Urinary bladder (tissue), 4 donors: ENCODE results near the gene UBA3. TPM values are rescaled to one million over a fixed set of nuclear protein-coding genes. Genes with fewer than 3 reads are reported as not detected.
A peak's percentile ranks its signal among the peaks of the same experiment; 100 is the strongest.

Source experiments
- DNase-seq: peaks from one replicate; pipeline ENCODE4 v3.0.0-alpha.2; 2015; ENCODE audit errors: extremely low spot score
- H3K27ac ChIP-seq: one replicate; pipeline ENCODE4 v1.5.1; 2013; ENCODE audit warnings: low read depth, mild to moderate bottlenecking, moderate library complexity
- H3K36me3 ChIP-seq: one replicate; pipeline ENCODE4 v1.6.1; 2013; ENCODE audit warnings: mild to moderate bottlenecking, moderate library complexity; ENCODE audit not compliant: insufficient read depth
- H3K4me1 ChIP-seq: one replicate; pipeline ENCODE4 v1.6.1; 2013; ENCODE audit warnings: mild to moderate bottlenecking, moderate library complexity; ENCODE audit not compliant: insufficient read depth
- H3K4me3 ChIP-seq: one replicate; pipeline ENCODE4 v1.5.1; 2013; ENCODE audit warnings: low read depth, low read length
- WGBS: extraction: QIAGEN DNeasy Blood & Tissue Kit; methylation state at CpG from one replicate; pipeline ENCODE4 v1.1.7; 2013; 5-methylcytosine and 5-hydroxymethylcytosine counted together
- polyA plus RNA-seq: library from polyadenylated mRNA; stranded (reverse); fragments of 200-250 nt; gene quantifications from one replicate; pipeline ENCODE4 v1.2.3, GENCODE V29; 2013
- total RNA-seq: library from RNA; depleted of rRNA; stranded (reverse); fragments of >200 nt; gene quantifications from one replicate; pipeline ENCODE4 v1.2.3, GENCODE V29; 2014
- donor health status: healthy with polysubstance abuse.
- donor health status: healthy.

UBA3 gene
- total and polyA plus RNA-seq, 2 donors = 40.0 to 100 TPM

DNA sequence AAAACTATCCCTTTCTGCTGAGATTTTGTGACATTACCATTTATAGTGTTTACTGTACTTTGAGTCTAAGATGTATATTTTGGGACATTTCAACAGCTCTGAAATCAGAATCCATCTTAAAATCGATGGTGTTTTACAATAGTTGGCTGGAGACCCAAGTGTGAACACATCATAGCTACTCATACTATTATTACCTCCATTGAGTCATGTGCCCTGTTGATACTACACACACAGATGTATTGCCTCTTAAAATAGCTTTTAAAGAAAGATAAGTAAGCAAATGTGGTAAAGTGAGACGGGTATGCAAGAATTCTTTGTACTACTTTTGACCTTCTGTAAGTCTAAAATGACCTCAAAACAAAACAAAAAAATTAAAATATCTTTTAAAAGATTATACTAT is 35.6 kb upstream of the UBA3 start:
- no peak for DNase-seq
- H3K27ac ChIP-seq = no peak overlapping the region
- H3K4me1 ChIP-seq = no peaks in the 10 kb centered on the region
- H3K36me3 ChIP-seq = no peaks in the 10 kb centered on the region
- 41% methylated on average over 2 of the region's 2 CpGs for WGBS
- H3K4me3 ChIP-seq = no peak overlapping the region

DNA sequence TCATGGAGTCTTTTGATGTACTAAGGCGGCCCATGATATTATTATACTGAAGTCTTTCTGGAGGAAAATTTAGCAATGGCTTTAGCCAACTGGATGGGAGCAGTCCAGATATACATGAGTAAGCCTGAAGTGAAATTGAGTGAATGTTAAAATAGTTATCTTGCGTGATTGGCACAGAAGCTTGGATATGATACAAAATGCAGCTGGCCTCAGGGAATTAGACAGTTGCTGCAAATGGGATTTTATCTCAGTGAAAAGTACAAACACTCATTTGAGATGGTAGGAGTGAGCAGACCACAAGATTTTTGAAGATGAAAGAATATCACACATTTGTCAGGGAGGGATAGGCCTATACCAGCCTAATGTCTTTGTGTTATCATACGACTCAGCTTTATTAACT is 33.4 kb upstream of the UBA3 start:
- DNase-seq = no peak
- Histone ChIP-seq H3K27ac (no peak overlapping the region), H3K4me3 (no peak overlapping the region), H3K4me1 (no peaks in the 10 kb centered on the region), H3K36me3 (no peaks in the 10 kb centered on the region)
- WGBS = 76% methylated on average over 3 of the region's 3 CpGs

DNA sequence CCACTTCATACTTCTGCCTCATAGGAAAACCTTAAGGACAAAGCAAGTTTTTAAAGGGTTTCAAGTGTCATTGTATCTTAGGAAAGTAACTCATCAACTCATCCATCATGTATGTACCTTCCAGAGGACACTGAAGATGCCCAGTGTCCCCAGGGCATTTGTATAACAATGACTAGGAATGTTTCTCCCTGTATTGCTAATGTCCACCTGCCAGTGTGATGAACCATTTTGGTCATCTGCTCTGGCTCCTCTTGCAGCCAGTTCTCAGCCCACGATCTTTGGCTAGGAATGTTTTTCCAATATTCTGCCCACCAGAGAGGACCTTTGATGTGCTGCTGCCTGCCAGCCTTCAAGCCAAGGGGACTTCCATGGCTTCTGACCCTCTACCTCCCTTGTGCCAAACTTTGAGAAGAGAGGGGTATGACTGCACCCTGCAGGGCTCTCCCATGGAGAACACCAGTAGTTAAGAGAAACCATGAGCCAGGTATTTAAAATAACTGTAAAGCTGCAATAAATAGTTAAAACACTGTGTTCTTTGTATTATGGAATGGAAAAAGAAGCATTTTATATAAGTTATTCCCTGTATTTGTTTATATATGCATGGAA is 30.9 kb upstream of the UBA3 start:
- Histone ChIP-seq H3K4me3 (no peak overlapping the region), H3K36me3 (no peaks in the 10 kb centered on the region), H3K4me1 (no peaks in the 10 kb centered on the region), H3K27ac (no peak overlapping the region)
- no peak for DNase-seq
- WGBS = 78% methylated on average over 1 of the region's 1 CpG

DNA sequence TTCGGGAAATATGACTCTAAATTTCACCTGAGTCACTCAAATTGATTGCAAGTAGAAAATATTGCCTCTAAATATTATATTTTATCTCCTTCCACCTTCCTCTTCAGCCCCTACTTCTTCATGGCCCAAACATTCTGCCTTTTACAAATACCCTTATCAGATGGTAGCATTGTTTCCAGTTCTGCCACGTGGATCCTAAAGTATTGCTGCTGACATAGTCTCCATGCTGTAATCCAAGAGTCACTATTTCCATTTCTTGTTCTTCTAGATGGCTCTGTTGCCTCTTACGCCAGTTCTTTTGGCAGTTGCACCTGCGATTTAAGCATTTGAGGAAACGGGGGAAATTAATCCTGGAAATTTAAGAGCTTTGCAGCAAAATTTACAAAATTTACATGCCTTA is 28.6 kb upstream of the UBA3 start:
- no peak overlapping the region for H3K4me3 ChIP-seq
- DNase-seq = no peak
- H3K36me3 ChIP-seq = no peaks in the 10 kb centered on the region
- H3K4me1 ChIP-seq = no peaks in the 10 kb centered on the region
- H3K27ac ChIP-seq = no peak overlapping the region
- whole genome bisulfite sequencing = 74% methylated on average over 5 of the region's 5 CpGs

DNA sequence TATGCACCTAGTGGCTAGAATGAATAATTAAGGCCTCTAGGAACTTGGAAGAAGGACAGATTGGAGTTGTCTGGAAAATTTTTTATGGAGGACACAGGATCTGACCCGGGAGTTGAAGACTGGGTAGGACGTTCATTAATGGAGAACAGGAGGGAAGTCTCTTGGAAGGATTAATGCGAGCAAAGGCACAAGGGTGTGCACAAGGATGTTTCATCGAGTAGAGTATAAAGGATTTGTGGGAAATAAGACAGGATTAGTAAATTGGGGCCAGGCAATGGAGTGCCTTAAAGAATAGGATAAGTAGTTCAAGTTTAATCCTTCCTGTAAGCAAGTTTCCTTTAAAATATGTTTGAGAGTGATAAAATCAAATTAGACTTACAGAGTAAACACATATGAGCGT is 27.7 kb upstream of the UBA3 start:
- Histone ChIP-seq H3K36me3 (no peaks in the 10 kb centered on the region), H3K27ac (no peak overlapping the region), H3K4me3 (no peak overlapping the region), H3K4me1 (no peaks in the 10 kb centered on the region)
- WGBS = 68% methylated on average over 5 of the region's 5 CpGs
- DNase-seq = no peak

DNA sequence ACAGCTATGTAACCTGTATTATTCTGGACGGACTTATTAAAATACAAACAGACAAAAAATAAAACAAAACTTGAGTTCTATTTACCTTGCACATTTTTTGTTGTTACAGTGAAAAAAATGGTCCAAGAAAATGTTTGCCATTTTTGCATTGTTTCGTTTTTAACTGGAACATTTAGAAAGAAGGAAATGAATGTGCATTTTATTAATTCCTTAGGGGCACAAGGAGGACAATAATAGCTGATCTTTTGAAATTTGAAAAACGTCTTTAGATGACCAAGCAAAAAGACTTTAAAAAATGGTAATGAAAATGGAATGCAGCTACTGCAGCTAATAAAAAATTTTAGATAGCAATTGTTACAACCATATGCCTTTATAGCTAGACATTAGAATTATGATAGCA is 25.2 kb upstream of the UBA3 start:
- Histone ChIP-seq H3K4me3 (no peak overlapping the region), H3K4me1 (no peaks in the 10 kb centered on the region), H3K36me3 (peaks cover 2% of the 10 kb centered on the region), H3K27ac (no peak overlapping the region)
- no peak for DNase-seq
- 44% methylated on average over 3 of the region's 3 CpGs for WGBS

DNA sequence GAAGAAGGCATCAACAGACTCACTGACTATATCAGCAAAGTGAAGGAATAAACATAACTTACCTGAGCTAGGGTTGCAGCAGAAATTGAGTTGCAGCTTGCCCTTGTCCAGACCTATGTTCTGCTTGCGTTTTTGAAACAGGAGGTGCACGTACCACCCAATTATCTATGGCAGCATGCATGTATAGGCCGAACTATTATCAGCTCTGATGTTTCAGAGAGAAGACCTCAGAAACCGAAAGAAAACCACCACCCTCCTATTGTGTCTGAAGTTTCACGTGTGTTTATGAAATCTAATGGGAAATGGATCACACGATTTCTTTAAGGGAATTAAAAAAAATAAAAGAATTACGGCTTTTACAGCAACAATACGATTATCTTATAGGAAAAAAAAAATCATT is 24.4 kb upstream of the UBA3 start:
- Histone ChIP-seq H3K36me3 (peaks cover 2% of the 10 kb centered on the region), H3K4me1 (no peaks in the 10 kb centered on the region), H3K27ac (no peak overlapping the region), H3K4me3 (no peak overlapping the region)
- DNase-seq = no peak
- WGBS = 81% methylated on average over 8 of the region's 8 CpGs

DNA sequence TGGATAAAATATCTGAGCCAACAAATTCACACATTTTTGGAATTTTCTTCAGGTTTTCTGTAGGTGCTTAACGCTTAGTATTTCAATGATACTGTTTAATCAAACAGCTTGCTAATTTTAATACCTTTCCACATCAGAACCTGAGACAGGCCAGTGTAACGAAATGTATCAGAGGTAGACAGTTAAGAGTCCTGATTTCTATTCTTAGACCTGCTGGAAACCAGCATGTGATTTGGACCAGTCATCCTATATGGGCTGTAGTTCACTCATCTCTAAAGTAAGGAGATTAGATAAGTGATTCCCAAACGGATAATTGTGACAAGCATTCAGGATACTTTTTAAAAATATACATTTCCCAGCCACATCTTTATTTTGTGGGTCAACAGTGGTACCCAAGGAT is 23.0 kb upstream of the UBA3 start:
- 83% methylated on average over 3 of the region's 3 CpGs for WGBS

DNA sequence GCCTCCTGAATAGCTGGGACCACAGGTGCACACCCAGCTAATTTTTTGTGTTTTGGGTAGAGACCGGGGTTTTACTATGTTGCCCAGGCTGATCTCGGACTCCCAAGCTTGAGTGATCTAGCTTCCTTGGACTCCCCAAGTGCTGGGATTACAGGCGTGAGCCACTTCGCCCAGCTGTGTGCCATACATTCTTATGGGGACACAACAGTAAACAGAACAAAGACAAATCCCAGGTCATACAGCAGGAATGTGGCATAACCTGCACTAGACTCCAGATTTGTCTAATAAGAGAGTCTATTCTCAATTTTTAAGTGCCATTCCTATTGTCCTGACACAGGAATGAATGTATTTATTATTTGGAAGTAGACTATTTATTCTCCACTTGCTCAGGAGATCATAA is 22.2 kb upstream of the UBA3 start:
- no peak overlapping the region for H3K27ac ChIP-seq
- peaks cover 2% of the 10 kb centered on the region for H3K36me3 ChIP-seq
- no peak for DNase-seq
- whole genome bisulfite sequencing = 95% methylated on average over 4 of the region's 4 CpGs
- H3K4me1 ChIP-seq = no peaks in the 10 kb centered on the region
- H3K4me3 ChIP-seq = no peak overlapping the region

More for the DNA sequence above, 23.0 kb upstream of the UBA3 start:
- Histone ChIP-seq H3K4me3 (no peak overlapping the region), H3K27ac (no peak overlapping the region), H3K36me3 (peaks cover 2% of the 10 kb centered on the region), H3K4me1 (no peaks in the 10 kb centered on the region)
- no peak for DNase-seq

DNA sequence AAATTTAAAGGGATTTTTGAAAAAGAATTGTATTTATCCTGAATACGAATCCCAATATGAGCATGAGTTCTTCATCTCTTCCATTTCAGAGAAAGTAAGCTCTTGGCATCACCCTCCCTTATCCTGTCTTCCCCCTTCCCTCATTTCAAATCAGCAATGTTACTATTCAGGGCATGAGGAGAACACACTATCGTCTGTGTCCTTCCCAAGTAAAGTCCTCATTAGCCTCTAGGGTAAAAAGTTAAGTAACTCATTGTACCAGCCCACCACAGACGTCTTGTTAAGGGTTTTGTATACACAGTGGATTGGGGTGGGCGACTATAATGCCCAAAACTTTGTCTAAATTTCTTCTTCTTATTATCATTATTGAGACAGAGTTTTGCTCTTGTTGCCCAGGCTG is 19.4 kb upstream of the UBA3 start:
- no peak overlapping the region for H3K4me3 ChIP-seq
- peaks cover 2% of the 10 kb centered on the region for H3K36me3 ChIP-seq
- no peak for DNase-seq
- no peak overlapping the region for H3K27ac ChIP-seq
- no peaks in the 10 kb centered on the region for H3K4me1 ChIP-seq
- 89% methylated on average over 4 of the region's 4 CpGs for WGBS

DNA sequence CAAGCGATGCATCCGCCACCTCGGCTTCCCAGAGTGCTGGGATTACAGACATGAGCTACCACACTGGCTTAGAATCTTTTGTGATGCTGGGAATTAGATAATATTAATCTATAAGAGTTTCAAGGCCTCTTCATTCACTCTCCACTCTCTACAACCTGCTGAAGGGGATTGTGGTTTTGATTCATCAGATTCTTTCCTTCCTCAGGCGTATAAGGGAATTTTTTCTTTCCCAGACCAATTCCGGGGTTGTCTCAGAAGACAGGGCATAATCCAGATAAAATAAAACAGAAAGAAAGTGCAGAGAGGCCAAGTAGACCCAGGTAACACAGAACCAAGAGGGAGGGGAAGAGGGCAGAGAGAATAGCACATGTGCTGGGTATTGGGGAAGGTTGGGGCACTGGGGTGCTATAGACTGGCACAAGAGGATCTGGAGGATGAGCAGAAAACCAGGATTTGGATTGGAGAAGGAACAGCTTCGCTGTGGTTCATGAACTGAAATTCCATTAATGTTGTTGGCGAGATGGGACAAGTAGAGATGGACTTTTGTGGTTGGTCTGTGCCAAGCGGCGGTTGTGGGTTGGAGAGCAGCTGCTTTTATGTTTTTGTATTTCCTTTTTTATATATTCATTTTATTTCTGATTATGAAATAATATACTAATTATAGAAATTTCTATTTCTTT is 17.4 kb upstream of the UBA3 start:
- Histone ChIP-seq H3K27ac (no peak overlapping the region), H3K4me1 (no peaks in the 10 kb centered on the region), H3K36me3 (peaks cover 2% of the 10 kb centered on the region), H3K4me3 (no peak overlapping the region)
- no peak for DNase-seq
- 94% methylated on average over 9 of the region's 9 CpGs for WGBS

DNA sequence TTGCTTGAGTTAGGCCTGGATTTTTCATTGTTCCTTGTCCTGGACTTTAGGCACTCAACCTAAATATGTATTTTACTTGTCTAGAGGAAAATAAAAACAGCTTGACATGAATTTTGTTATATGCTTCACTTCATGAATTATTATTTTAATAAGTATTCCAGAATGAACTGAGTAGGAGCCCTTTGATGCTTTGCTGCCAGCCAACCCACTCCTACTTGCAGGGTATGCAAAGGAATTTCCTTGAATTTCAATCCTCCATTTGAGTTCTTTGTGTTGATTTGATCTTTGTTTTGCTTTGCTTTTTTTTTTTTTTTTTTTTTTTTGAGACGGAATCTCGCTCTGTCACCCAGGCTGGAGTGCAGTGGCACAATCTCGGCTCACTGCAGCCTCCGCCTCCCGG is 16.1 kb upstream of the UBA3 start:
- Histone ChIP-seq H3K4me3 (no peak overlapping the region), H3K27ac (no peak overlapping the region), H3K36me3 (no peaks in the 10 kb centered on the region), H3K4me1 (no peaks in the 10 kb centered on the region)
- 97% methylated on average over 4 of the region's 5 CpGs for WGBS
- DNase-seq = no peak

DNA sequence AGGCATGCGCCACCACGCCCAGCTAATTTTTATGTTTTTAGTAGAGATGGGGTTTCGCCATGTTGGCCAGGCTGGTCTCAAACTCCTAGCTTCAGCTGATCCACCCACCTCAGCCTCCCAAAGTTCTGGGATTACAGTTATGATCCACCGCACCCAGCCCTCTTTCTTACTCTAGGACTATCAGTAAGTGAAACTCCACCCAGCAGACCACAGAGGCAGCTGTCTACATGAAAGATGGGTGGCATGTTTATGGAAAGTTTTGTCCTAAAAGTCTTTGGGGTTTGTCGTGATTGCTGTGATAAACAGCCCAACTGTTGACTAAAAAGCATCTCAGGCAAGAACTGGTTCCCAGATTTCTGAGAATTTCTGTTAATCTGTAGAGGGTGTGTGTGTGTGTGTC is 15.5 kb upstream of the UBA3 start:
- H3K4me1 ChIP-seq = peaks cover under 1% of the 10 kb centered on the region
- 76% methylated on average over 5 of the region's 5 CpGs for WGBS
- no peak overlapping the region for H3K4me3 ChIP-seq
- no peak for DNase-seq
- H3K27ac ChIP-seq = no peak overlapping the region
- H3K36me3 ChIP-seq = no peaks in the 10 kb centered on the region

DNA sequence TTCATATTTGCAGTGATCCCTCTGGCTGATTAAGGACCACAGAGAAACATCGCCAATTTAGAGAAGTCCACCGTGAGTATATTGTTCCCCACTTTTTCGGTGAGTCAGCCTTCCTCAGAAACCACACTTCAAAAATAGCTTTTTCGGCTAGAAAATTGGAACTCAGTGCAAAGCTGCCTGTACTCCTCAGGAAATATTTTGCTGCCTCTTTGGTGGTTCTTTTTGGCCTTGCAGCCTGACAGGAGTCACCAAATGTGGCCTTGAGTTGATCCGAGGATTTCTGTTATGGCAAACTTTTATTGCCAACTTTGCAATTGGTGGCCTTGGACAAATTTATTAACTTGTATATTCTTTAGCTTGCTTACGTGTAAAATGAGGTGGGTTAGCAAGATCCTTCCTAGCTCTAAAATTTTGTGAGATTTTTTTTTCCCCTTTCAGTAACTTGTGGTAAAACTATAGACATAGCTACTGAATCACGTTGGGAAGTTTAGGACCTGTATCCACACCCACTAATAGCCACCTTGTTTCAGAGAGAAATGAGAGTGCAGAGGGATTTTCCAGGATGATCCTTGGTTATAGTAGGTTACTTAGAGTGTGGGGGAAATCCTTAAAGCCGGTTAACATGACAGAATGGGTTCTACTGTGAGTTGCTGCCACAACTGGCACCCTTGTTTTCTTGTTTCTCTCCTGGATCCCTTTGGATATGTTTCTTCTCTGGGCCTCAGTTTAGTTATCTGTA is 14.5 kb upstream of the UBA3 start:
- no peaks in the 10 kb centered on the region for H3K36me3 ChIP-seq
- H3K4me1 ChIP-seq = peaks cover 2% of the 10 kb centered on the region
- H3K27ac ChIP-seq = peak overlapping the region; percentile 52
- no peak overlapping the region for H3K4me3 ChIP-seq
- DNase-seq = no peak
- WGBS = 61% methylated on average over 8 of the region's 8 CpGs
